ENCODE data around the gene RNF213.

Gene RNF213

GRCh38 chr17:80443498-80443897, 182.8 kb downstream of the RNF213 start:
- DNase-seq = no peak

DNA sequence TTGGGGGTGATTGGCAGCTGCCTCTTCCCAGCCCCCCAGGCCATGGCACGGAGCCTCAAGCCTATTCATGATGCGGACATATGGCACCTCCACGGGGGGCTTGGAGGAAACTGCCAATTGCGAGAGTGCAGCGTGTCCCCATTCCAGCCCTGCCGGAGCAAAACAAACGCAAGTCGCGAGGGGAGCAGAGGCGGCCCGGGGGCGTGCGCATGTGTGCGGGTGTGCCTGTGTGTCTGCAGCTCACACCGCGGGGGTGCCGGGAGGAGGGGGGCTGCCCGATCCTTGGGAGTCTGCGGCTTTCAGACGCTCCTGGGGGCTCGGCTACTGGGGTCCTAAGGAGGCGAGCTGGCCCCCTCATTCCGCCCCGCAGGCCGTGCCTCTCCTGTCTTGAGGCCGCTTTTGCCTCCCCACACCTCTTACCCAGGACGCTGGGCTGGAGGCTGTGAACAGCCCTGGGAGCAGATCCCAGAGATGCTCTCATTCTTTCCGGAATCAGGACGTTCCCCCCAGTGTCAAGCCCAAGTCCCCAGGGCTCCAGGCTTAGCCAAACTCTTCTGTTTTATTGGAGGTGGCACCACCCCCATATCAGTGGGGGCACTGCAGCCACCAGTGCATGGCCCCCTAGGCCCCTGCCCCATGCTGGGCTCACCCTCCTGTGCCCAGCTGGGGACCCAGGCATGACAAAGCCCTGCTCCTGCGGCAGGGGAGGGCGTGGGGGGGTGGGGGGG, 183.4 kb downstream of the RNF213 start:
- DNase-seq = no peak

DNA sequence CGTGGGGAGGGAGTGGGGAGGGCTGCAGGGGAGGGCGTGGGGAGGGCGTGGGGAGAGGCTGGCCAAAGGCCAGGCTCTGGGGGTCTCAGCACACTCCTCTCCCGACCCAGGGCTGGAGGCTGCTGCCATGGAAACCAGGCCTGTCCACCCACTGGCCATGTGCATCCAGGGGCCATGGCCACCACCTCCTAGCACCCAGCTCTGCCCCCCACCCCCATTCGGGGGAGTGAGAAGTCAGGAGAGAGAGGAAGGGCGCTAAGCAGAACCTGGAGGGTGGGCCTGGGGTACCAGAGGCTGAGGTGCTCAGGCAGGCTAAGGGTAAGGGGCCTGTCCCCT, 184.0 kb downstream of the RNF213 start:
- DNase-seq = no peak

- DNase-seq = no peak
Measured at GRCh38 chr17:80445007-80445725, 184.5 kb downstream of the RNF213 start.

DNA sequence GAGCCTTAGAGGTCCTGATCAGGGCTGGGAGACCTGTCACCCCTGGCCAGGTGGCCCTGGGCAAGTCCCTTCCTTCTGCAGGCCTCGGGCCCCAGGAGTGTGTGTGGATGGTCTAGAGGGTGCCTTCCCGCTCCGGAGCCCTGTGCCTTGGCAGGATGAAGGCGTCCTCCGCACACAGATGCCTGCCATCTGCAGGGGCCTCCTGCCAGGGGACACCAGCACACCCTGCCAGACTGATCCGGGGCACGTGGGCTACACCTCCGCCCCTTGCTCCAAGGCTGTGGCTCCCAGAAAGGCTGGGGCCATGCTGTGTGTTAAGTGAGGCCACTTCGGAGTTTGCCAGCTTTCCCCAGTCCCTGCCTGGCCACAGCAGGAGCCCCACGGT, 185.1 kb downstream of the RNF213 start:
- DNase-seq = no peak

GRCh38 chr17:80446645-80447405, 186.2 kb downstream of the RNF213 start:
- DNase-seq = no peak

- no peak for DNase-seq
Measured at GRCh38 chr17:80447790-80448189, 187.1 kb downstream of the RNF213 start.

All from NCI-H748 treated with DMSO at 0.1 percent for 48 hours (cell line).